ENCODE results near the gene KIF21A.

The KIF21A gene

DNA sequence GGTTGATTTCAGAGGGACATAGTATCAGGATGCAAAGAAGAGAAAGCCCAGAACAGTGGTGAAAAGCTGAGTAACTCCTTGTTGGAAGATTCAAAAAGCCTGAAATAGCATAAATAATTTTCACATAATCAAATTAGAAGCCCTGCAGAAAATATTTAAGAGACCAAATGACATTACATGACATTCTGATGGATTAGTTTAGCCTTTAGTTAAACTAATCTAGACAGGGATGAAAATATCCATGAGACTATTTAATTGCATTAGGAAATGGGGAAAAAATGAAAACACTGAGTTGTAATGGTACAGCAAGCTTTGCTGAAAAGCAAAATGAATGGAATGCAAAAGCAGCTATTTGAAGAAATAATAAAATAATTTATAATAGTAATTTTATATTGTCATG is 91.8 kb downstream of the KIF21A start:
- TF ChIP-seq EZH2phosphoT487 (IDR thresholded peaks at IDR 0.05; ENCODE audit: low read length) (no peak), EZH2 (optimal IDR thresholded peaks at IDR 0.05; ENCODE audit: low read depth, low read length) (no peak)
- TF ChIP-seq, protein P1, sequence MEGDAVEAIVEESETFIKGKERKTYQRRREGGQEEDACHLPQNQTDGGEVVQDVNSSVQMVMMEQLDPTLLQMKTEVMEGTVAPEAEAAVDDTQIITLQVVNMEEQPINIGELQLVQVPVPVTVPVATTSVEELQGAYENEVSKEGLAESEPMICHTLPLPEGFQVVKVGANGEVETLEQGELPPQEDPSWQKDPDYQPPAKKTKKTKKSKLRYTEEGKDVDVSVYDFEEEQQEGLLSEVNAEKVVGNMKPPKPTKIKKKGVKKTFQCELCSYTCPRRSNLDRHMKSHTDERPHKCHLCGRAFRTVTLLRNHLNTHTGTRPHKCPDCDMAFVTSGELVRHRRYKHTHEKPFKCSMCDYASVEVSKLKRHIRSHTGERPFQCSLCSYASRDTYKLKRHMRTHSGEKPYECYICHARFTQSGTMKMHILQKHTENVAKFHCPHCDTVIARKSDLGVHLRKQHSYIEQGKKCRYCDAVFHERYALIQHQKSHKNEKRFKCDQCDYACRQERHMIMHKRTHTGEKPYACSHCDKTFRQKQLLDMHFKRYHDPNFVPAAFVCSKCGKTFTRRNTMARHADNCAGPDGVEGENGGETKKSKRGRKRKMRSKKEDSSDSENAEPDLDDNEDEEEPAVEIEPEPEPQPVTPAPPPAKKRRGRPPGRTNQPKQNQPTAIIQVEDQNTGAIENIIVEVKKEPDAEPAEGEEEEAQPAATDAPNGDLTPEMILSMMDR (IDR thresholded peaks at IDR 0.05; ENCODE audit: low read length): no peak
- H3K36me3 ChIP-seq (replicated peaks; ENCODE audit: insufficient read depth, low read length): no peaks in the 10 kb centered on the region

DNA sequence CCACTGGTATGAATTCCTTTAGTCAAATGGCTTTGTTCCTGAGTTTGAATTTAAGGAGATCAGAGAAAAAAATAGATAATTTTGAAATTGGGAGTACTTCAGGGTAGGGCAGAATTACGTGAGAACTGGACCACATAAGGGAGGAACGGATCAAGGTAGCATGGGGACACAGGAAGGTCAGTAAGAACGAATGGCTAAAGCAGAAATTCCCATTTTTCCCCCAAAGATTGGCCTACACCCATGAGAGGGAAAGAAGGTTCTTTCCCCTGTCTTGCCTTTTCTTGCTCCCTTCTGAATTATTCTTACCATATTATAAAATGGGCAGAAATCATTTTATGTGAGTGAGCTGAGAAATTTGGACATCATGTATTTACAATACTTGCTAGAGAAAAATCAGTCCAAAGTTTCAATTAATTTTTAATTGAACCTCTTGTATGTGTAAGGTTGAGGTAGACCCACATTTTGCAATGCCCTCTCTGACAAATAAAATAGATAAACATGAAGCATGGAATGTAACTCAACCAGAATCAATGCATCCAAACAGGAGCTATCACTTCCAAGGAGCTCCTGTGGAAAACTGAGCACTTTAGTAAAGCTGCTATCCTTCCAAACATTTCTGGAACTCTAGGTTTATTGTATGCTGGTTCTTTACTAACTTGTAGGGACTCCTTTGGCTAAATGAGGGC is 93.8 kb downstream of the KIF21A start:
- Histone ChIP-seq H3K9me3 (replicated peaks; ENCODE audit: insufficient read depth, low read length) (no peaks in the 10 kb centered on the region), H3K79me2 (ENCODE audit: low read length) (no peaks in the 10 kb centered on the region), H3K4me3 (ENCODE audit: low read length) (no peak overlapping the region), H3K9ac (ENCODE audit: low read length) (no peak overlapping the region), H3K36me3 (replicated peaks; ENCODE audit: insufficient read depth, low read length) (no peaks in the 10 kb centered on the region), H3K4me1 (ENCODE audit: low read length) (no peaks in the 10 kb centered on the region), H2AFZ (ENCODE audit: low read length) (no peak overlapping the region), H3K27ac (ENCODE audit: low read length) (no peak overlapping the region), H3K4me2 (ENCODE audit: low read depth, low read length) (no peak overlapping the region), H3K9me2 (replicated peaks; ENCODE audit: insufficient read depth, low read length) (no peaks in the 10 kb centered on the region), H4K20me1 (ENCODE audit: insufficient read depth, low read length) (no peaks in the 10 kb centered on the region), H3K27me3 (replicated peaks; ENCODE audit: insufficient read depth, low read length) (no peaks in the 10 kb centered on the region), H3F3A (ENCODE audit: insufficient read depth, low read length) (no peaks in the 10 kb centered on the region)
- TF ChIP-seq EZH2phosphoT487 (IDR thresholded peaks at IDR 0.05; ENCODE audit: low read length) (no peak), EZH2 (optimal IDR thresholded peaks at IDR 0.05; ENCODE audit: low read depth, low read length) (no peak)
- TF ChIP-seq, protein P1 (IDR thresholded peaks at IDR 0.05; ENCODE audit: low read length): no peak
- DNase-seq: no peak

More for the DNA sequence above, 91.8 kb downstream of the KIF21A start:
- Histone ChIP-seq H3K4me1 (ENCODE audit: low read length) (no peaks in the 10 kb centered on the region), H3K9me3 (replicated peaks; ENCODE audit: insufficient read depth, low read length) (no peaks in the 10 kb centered on the region), H3K4me3 (ENCODE audit: low read length) (no peak overlapping the region), H3K9ac (ENCODE audit: low read length) (no peak overlapping the region), H3K27me3 (replicated peaks; ENCODE audit: insufficient read depth, low read length) (no peaks in the 10 kb centered on the region), H3K79me2 (ENCODE audit: low read length) (no peaks in the 10 kb centered on the region), H3F3A (ENCODE audit: insufficient read depth, low read length) (no peaks in the 10 kb centered on the region), H3K27ac (ENCODE audit: low read length) (no peak overlapping the region), H3K4me2 (ENCODE audit: low read depth, low read length) (no peak overlapping the region), H3K9me2 (replicated peaks; ENCODE audit: insufficient read depth, low read length) (no peaks in the 10 kb centered on the region), H2AFZ (ENCODE audit: low read length) (no peak overlapping the region), H4K20me1 (ENCODE audit: insufficient read depth, low read length) (no peaks in the 10 kb centered on the region)
- no peak for DNase-seq

DNA sequence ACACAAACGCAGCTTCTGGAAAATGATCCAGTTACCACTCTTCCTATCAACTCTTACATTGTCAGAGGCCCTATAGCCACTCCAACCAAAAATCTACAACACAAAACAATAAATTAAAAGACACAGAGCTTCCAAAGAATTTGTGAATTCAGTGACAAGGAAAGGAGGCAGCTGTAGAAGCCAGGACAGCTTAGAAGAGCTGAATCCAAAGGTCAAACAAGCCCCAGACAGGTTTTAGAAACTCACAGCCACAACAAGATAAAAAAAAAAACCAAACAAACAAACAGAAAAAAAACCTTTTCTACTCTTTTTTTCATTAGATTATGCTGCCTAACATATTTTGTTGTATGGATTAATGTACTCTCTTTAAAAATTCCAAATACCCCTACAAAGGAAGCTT is 94.4 kb downstream of the KIF21A start:
- Histone ChIP-seq H3K4me3 (ENCODE audit: low read length) (no peak overlapping the region), H3K4me2 (ENCODE audit: low read depth, low read length) (no peak overlapping the region), H3F3A (ENCODE audit: insufficient read depth, low read length) (no peaks in the 10 kb centered on the region), H3K4me1 (ENCODE audit: low read length) (no peaks in the 10 kb centered on the region), H3K9me2 (replicated peaks; ENCODE audit: insufficient read depth, low read length) (no peaks in the 10 kb centered on the region), H3K27me3 (replicated peaks; ENCODE audit: insufficient read depth, low read length) (no peaks in the 10 kb centered on the region), H3K27ac (ENCODE audit: low read length) (no peak overlapping the region), H4K20me1 (ENCODE audit: insufficient read depth, low read length) (no peaks in the 10 kb centered on the region), H3K9me3 (replicated peaks; ENCODE audit: insufficient read depth, low read length) (no peaks in the 10 kb centered on the region), H2AFZ (ENCODE audit: low read length) (no peak overlapping the region), H3K9ac (ENCODE audit: low read length) (no peak overlapping the region), H3K79me2 (ENCODE audit: low read length) (no peaks in the 10 kb centered on the region), H3K36me3 (replicated peaks; ENCODE audit: insufficient read depth, low read length) (no peaks in the 10 kb centered on the region)
- no peak for TF ChIP-seq EZH2 (optimal IDR thresholded peaks at IDR 0.05; ENCODE audit: low read depth, low read length)
- no peak for TF ChIP-seq EZH2phosphoT487 (IDR thresholded peaks at IDR 0.05; ENCODE audit: low read length)
- TF ChIP-seq, protein P1 (IDR thresholded peaks at IDR 0.05; ENCODE audit: low read length): no peak
- DNase-seq: no peak

Data from MM.1S (cell line).